Activated naive CD4-positive, alpha-beta T cell treated with anti-CD3 and anti-CD28 coated beads for 36 hours (primary cell): ENCODE results near the gene GPBAR1. TPM values are rescaled to one million over a fixed set of nuclear protein-coding genes. Genes with fewer than 3 reads are reported as not detected.

Experiments
- CTCF ChIA-PET: fragments of 350-600 bp; sonication (Branson Sonifier 250); formaldehyde crosslinking; loops from one replicate; lab custom pipeline; 2021; ENCODE audit warnings: antibody characterized with exemption; lab: Charles Lee
- DNase-seq: peaks from one replicate; pipeline ENCODE4 v3.0.0-alpha.2; 2020
- H3K27ac Mint-ChIP-seq: one replicate; pipeline ENCODE4 v1.8.0; 2021; ENCODE audit warnings: mild to moderate bottlenecking, mixed read lengths
- H3K27me3 Mint-ChIP-seq: one replicate; pipeline ENCODE4 v1.8.0; 2021; ENCODE audit warnings: low read depth, mixed read lengths
- H3K36me3 Mint-ChIP-seq: one replicate; pipeline ENCODE4 v1.8.0; 2021; ENCODE audit warnings: low read depth, mixed read lengths
- H3K4me1 Mint-ChIP-seq: one replicate; pipeline ENCODE4 v1.8.0; 2021; ENCODE audit warnings: low read depth, mixed read lengths
- H3K4me3 Mint-ChIP-seq: one replicate; pipeline ENCODE4 v1.8.0; 2021; ENCODE audit warnings: mild to moderate bottlenecking, moderate library complexity, mixed read lengths
- H3K9me3 Mint-ChIP-seq: one replicate; pipeline ENCODE4 v1.8.0; 2021; ENCODE audit warnings: mixed read lengths
- intact Hi-C: fragments of 100-400 bp; cut with micrococcal nuclease; formaldehyde crosslinking; loops from one replicate; pipeline ENCODE4 v1.15.1; 2023
- total RNA-seq, 2 experiments: library from RNA; stranded (reverse); gene quantifications; one replicate each; pipeline ENCODE4 v1.2.3, GENCODE V29; 2021

The GPBAR1 gene
- total RNA-seq, 2 experiments from 2014 or later: 0.10 TPM; not detected in 1

DNA sequence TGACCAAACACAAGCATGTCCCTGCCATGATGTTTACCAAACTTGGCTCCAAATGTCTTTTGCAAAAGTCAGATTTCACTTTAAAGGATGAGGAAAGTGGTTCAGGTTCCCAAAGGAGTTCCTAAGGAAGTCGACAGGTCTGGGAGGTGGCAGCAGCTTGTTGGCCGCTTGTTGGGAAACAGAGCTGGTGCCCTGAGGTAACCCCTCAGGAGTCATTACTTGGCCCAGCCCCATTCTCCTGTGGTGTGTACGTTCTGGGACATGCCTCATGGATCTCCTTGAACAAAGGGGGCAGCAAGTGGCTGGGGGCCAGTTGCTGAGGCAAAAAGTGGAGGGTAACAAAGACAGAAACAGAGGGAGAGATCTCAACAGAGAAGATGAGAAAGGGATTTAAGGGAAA lies 20.6 kb downstream of the GPBAR1 start:
- no peak overlapping the region for H3K27ac Mint-ChIP-seq
- H3K4me3 Mint-ChIP-seq: no peak overlapping the region
- CTCF ChIA-PET: interaction anchor here (12.5 kb wide), 1 partner anchor 8 kb away, joined by 214 read pairs; the partner anchor contains the start of genes AAMP and PNKD
- DNase-seq: no peak
- intact Hi-C loops: loop anchor here (10.0 kb wide), 1 partner anchor 973 kb away; the partner anchor contains the start of genes TUBA4A and TUBA4B
- no peaks in the 10 kb centered on the region for H3K9me3 Mint-ChIP-seq
- peaks cover 22% of the 10 kb centered on the region for H3K36me3 Mint-ChIP-seq
- H3K27me3 Mint-ChIP-seq: no peaks in the 10 kb centered on the region
- peaks cover 39% of the 10 kb centered on the region for H3K4me1 Mint-ChIP-seq

- Mint-ChIP-seq H3K27me3 (no peaks in the 10 kb centered on the region), H3K27ac (no peak overlapping the region), H3K9me3 (no peaks in the 10 kb centered on the region), H3K4me3 (no peak overlapping the region), H3K36me3 (peaks cover 18% of the 10 kb centered on the region), H3K4me1 (peaks cover 45% of the 10 kb centered on the region)
- intact Hi-C loops: loop anchor here (10.0 kb wide), 1 partner anchor 972 kb away; the partner anchor contains the start of genes TUBA4A and TUBA4B
- DNase-seq: no peak
- CTCF ChIA-PET: interaction anchor here (1.4 to 12.5 kb wide), 2 partner anchors 9 to 10 kb away, joined by 4 to 214 read pairs; partner anchors contain the start of genes AAMP, PNKD and TMBIM1
Observed at GRCh38 chr2:218282173-218282991, 21.6 kb downstream of the GPBAR1 start.

DNA sequence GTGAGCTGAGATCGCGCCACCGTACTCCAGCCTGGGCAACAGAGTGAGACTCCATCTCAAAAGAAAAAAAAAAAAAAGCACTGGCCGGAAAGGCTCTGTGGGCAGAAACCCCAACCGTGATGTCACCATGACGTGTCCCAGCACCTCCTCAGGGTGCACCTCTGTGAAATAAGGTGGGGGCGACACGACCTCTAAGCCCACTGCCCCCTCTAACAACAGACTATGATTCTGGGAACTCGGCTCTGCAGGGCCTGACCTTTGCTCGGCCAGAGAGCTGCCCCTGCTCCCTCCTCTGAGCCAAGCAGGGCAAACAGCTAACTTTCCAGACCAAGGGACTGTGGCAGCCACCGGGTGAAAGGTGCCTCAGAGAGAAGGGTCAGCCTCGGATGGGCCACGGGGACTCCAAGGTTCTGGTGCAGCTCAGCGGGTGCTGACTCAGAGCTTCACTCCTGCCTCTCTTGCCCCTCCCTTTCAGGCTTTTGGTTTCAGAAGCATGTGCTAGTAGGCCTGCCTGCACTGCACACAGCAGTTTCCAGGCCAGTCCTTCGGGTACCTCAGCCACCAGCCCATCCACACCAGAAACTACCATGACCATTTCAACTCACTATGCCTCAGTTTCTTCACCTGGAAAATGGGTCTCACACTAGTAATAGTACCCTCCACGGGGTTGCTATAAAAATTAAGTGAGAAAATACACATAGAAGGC lies 23.4 kb downstream of the GPBAR1 start:
- CTCF ChIA-PET: interaction anchor here (0.6 to 12.5 kb wide), 4 partner anchors 11 to 153 kb away, joined by 3 to 214 read pairs (median 3); partner anchors contain the start of genes AAMP and PNKD

DNA sequence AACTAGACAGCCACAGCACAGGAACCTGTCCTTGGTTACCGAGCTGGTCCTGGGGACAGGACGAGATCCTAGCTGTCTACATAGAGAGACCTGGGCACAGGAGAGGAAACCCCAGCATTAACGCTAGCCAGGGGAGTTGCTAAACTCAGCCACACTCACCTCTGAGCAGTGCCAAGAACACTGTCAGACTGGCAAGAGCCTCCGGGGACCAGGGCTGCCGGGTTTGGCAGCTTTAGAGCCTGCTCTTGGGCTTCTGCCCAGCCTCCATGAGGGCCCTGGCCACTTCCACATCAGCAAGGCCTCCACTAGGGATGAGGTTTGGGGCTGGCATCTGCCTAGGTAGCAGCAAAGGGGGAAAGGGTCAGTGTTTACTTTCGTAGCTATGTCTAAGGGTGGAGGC lies 24.8 kb downstream of the GPBAR1 start:
- CTCF ChIA-PET: interaction anchor here (1.0 to 12.5 kb wide), 2 partner anchors 12 to 16 kb away, joined by 3 to 214 read pairs; partner anchors contain the start of genes AAMP and PNKD

More for the DNA sequence above, 23.4 kb downstream of the GPBAR1 start:
- peak; percentile 73 for DNase-seq
- Mint-ChIP-seq H3K4me3 (peak overlapping the region; percentile 21), H3K36me3 (peaks cover 17% of the 10 kb centered on the region), H3K9me3 (no peaks in the 10 kb centered on the region), H3K27me3 (no peaks in the 10 kb centered on the region), H3K4me1 (peaks cover 62% of the 10 kb centered on the region), H3K27ac (peak overlapping the region; percentile 72)
- intact Hi-C loops: loop anchor here (10.0 kb wide), 1 partner anchor 971 kb away; the partner anchor contains the start of genes TUBA4A and TUBA4B

GRCh38 chr2:218286570-218287459 lies 26.0 kb downstream of the GPBAR1 start:
- Mint-ChIP-seq H3K9me3 (no peaks in the 10 kb centered on the region), H3K4me1 (peaks cover 73% of the 10 kb centered on the region), H3K4me3 (peak overlapping the region; percentile 80), H3K27me3 (no peaks in the 10 kb centered on the region), H3K27ac (peak overlapping the region; percentile 98), H3K36me3 (peaks cover 4% of the 10 kb centered on the region)
- peak; percentile 95 for DNase-seq
- intact Hi-C loops: loop anchor here (1.0 to 10.0 kb wide), 9 partner anchors 17 to 968 kb away; partner anchors contain the start of genes AAMP, CNOT9, PNKD and TTLL4
- CTCF ChIA-PET: interaction anchor here (0.5 to 12.5 kb wide), 8 partner anchors 14 to 406 kb away, joined by 3 to 214 read pairs (median 4); partner anchors contain the start of genes AAMP and PNKD

More for the DNA sequence above, 24.8 kb downstream of the GPBAR1 start:
- Mint-ChIP-seq H3K4me3 (peak overlapping the region; percentile 80), H3K27me3 (no peaks in the 10 kb centered on the region), H3K4me1 (peaks cover 69% of the 10 kb centered on the region), H3K36me3 (peaks cover 7% of the 10 kb centered on the region), H3K9me3 (no peaks in the 10 kb centered on the region), H3K27ac (peak overlapping the region; percentile 98)
- intact Hi-C loops: loop anchor here (1.0 to 10.0 kb wide), 8 partner anchors 15 to 969 kb away; partner anchors contain the start of genes AAMP, CNOT9, PNKD and TTLL4
- no peak for DNase-seq

DNA sequence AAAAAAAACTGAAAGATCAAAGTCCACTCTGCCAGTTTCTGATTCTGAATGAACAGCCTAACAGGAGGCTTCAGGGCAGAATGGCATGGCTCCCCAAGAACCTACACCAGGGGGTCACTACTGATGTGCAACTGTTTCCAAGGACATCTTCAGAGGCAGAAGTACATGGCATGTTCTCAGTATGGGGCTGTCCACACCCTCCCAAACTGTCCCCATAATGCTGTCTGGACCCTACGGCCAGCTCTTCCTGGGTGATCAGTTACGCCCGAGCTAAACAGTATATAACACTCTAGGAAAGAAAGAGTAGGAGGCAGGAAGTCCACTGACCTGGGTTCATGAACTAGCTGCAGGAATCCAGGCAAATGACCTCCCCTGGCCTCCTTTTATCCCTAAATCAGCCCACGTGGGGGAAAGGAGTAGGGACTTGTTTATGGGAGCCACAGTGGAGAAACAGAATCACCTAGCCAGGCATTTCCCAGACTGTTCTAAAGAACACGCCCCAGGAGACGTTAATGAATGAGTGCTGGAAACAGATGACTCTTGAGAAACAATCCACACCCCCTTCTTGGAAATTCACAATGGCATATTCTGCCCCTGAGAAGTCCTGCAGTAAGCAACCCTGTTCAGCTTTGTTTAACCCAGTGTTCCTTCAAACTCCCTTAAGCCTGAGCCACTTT lies 29.0 kb downstream of the GPBAR1 start:
- peak; percentile 26 for DNase-seq
- CTCF ChIA-PET: interaction anchor here (1.0 to 12.5 kb wide), 7 partner anchors 10 to 106 kb away, joined by 3 to 214 read pairs (median 8); partner anchors contain the start of genes AAMP, CATIP and PNKD
- H3K27ac Mint-ChIP-seq: peak overlapping the region; percentile 94
- H3K4me1 Mint-ChIP-seq: peaks cover 69% of the 10 kb centered on the region
- intact Hi-C loops: loop anchor here (5.0 to 10.0 kb wide), 2 partner anchors 78 to 965 kb away; partner anchors contain the start of genes TUBA4A and TUBA4B
- no peaks in the 10 kb centered on the region for H3K27me3 Mint-ChIP-seq
- H3K36me3 Mint-ChIP-seq: peaks cover 1% of the 10 kb centered on the region
- no peaks in the 10 kb centered on the region for H3K9me3 Mint-ChIP-seq
- H3K4me3 Mint-ChIP-seq: peak overlapping the region; percentile 78

DNA sequence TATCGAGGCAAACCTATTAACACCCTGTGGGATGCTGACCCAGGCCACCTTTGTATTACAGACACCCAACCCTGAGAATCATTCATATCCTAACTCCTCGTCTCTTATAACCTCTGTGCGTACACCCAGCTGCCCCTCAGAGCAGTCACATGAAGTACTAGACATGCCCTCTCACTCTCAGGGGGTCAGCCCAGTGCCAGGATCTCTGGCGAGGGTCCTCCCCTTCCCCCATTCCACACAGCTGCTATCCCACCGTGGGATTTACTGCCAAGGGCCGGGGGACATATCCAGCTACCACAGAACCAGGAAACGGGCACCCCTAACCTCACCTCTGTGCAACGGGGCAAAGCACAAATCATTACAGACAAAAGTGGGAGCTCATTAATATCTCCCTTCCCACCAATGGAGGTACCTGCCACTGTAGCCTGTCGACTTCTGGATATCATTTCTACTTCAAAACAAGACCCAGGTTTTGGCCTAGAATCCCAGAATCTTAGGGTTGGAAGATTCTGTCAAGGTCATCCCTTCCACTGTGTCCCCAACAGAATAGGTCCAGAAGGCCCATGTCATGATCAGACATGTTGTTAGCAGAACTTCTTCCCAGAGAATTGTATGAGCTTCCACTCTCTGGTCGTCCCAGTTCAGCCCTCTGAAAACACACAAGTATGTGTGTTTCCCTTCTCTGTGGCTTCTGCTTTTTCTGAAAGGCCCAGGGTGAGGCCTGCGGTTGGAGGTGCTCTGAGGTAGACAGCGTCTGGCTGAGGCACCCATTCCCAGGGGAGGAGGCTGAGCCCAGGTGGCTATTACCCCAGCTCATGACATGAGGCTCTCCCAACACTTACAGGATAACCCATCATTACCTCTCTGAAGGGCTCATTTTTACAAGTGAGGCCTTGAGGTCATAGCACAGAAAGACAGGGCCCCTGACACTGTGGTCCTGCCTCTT lies 29.8 kb downstream of the GPBAR1 start:
- peak; percentile 62 for DNase-seq
- H3K4me3 Mint-ChIP-seq: peak overlapping the region; percentile 78
- H3K27ac Mint-ChIP-seq: peak overlapping the region; percentile 94
- no peaks in the 10 kb centered on the region for H3K9me3 Mint-ChIP-seq
- H3K4me1 Mint-ChIP-seq: peaks cover 61% of the 10 kb centered on the region
- CTCF ChIA-PET: interaction anchor here (0.6 to 12.5 kb wide), 10 partner anchors 9 to 292 kb away, joined by 3 to 214 read pairs (median 6); partner anchors contain the start of genes AAMP, CATIP and PNKD
- H3K36me3 Mint-ChIP-seq: peaks cover 1% of the 10 kb centered on the region
- H3K27me3 Mint-ChIP-seq: no peaks in the 10 kb centered on the region
- intact Hi-C loops: loop anchor here (1.0 to 5.0 kb wide), 3 partner anchors 20 to 278 kb away; partner anchors contain the start of genes AAMP, CNOT9, PNKD and USP37

DNA sequence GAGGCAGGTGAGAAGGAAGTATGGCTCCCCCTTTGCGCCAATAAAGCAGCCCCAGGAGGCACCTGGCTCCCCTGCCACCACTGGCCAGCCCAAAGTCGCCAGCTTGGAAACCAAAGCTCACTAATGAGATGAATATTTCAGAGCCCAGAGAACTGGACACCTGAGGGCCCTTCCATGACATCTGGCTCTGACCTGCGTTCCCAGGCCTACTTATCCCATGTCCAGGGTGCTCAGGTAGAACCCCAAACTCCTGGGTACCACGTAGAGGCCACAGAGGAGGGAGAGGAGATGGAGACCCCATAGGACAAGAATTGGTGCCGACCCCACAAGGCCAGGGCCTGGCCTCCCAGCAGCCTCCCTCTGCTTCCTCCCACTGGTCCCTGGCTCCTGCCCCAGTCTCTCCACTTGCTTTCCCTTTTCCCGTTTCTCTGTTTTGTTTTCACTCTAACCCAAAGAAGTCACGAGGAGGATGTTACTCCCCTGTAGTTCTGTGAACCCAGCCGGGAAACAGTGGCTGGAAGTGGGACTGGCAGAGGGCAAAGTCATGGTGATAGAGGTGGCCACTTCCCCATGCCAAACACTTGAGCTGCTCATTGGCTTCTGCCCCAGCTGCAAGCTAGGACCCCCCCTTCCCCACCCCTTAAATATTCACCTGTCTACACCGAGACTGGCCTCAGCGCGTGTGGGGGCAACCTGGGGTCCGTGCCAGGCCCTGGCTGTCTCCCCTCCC lies 30.7 kb downstream of the GPBAR1 start:
- Mint-ChIP-seq H3K4me1 (peaks cover 52% of the 10 kb centered on the region), H3K9me3 (no peaks in the 10 kb centered on the region), H3K27me3 (no peaks in the 10 kb centered on the region), H3K27ac (peak overlapping the region; percentile 94), H3K36me3 (peaks cover 1% of the 10 kb centered on the region), H3K4me3 (peak overlapping the region; percentile 78)
- DNase-seq: peak; percentile 42
- CTCF ChIA-PET: interaction anchor here (1.0 to 12.5 kb wide), 8 partner anchors 10 to 143 kb away, joined by 3 to 214 read pairs (median 8); partner anchors contain the start of genes AAMP, CATIP and PNKD
- intact Hi-C loops: loop anchor here (1.0 to 5.0 kb wide), 6 partner anchors 21 to 367 kb away; partner anchors contain the start of genes AAMP, BCS1L, CNOT9 and PNKD
